Airway epithelial cell (primary cell): Measurements from ENCODE around the gene RFC2. TPM values are rescaled to one million over a fixed set of nuclear protein-coding genes. Genes with fewer than 3 reads are reported as not detected.

Source experiments
- total RNA-seq: library from RNA; depleted of rRNA; stranded (reverse); fragments of >200 nt; gene quantifications from 2 replicates; pipeline ENCODE4 v1.2.3, GENCODE V29; 2015

RFC2 gene
- total RNA-seq, result 30.2 and 42.8 TPM in 2 replicates

GRCh38 chr7:74254129-74254857, at the start of gene RFC2:
Gene RFC2 (minus strand): TSS chr7:74254399. CDS start chr7:74254383, 16 bp downstream.

GRCh38 chr7:74289018-74289658, 34.9 kb upstream of the RFC2 start, which contains the start of gene CLIP2:
Gene CLIP2 (plus strand): TSS chr7:74289407. CDS start chr7:74317547, 28,140 bp downstream.

Other genes with a start within 250 kb of the RFC2 start
- 0.21 TPM in 1 of 2 replicates, not detected in the other for gene ELN, start 226.2 kb downstream of the RFC2 start, total RNA-seq
- 27.6 and 29.8 TPM in 2 replicates for gene LIMK1, start 170.6 kb downstream of the RFC2 start, total RNA-seq
- gene EIF4H, start 80.0 kb downstream of the RFC2 start, total RNA-seq, result 305 and 331 TPM in 2 replicates
- gene LAT2, start 44.4 kb downstream of the RFC2 start, total RNA-seq, result 0.07 TPM in 1 of 2 replicates, not detected in the other
- gene CLIP2, start 35.0 kb upstream of the RFC2 start, total RNA-seq, result 12.3 and 14.7 TPM in 2 replicates
- gene GTF2IRD1, start 199.5 kb upstream of the RFC2 start, total RNA-seq, result 18.0 and 21.3 TPM in 2 replicates